Ovary (tissue), 9 donors: Measurements from ENCODE around the gene STK10. TPM values are rescaled to one million over a fixed set of nuclear protein-coding genes. Genes with fewer than 3 reads are reported as not detected.

Experiments
- DNase-seq, 5 donors: peaks; one replicate each; pipeline ENCODE4 v3.0.0-alpha.2; 2019 to 2020
- H3K27ac ChIP-seq, 2 donors: fragments of 200-600 bp; one replicate each; pipeline versions ENCODE4 v1.5.1 to v1.8.0; 2019 to 2022
- H3K27me3 ChIP-seq: fragments of 200-600 bp; one replicate; pipeline ENCODE4 v1.8.0; 2022
- H3K36me3 ChIP-seq: fragments of 200-600 bp; sonication (generic); one replicate; pipeline ENCODE4 v1.5.1; 2019
- H3K4me1 ChIP-seq: one replicate; pipeline ENCODE4 v1.8.1; 2013; ENCODE audit warnings: mild to moderate bottlenecking, moderate library complexity; ENCODE audit not compliant: insufficient read depth
- H3K4me3 ChIP-seq: fragments of 200-600 bp; sonication (generic); one replicate; pipeline ENCODE4 v1.5.1; 2017
- H3K9me3 ChIP-seq, 2 donors: fragments of 200-600 bp in 1 of 2; sonication (generic) in 1 of 2; one replicate each; pipeline versions ENCODE4 v1.5.1 to v1.8.1; 2013 to 2019; ENCODE audit warnings: mild to moderate bottlenecking in 1 of 2, moderate library complexity in 1 of 2
- CTCF ChIP-seq, 3 donors: fragments of 450-650 bp in 2 of 3; fragments of 200-600 bp in 1 of 3; IDR thresholded peaks; one replicate each; pipeline versions ENCODE4 v1.5.1 to v1.8.0; 2016 to 2022; ENCODE audit warnings: antibody characterized with exemption in 3 of 3, mild to moderate bottlenecking in 1 of 3
- EP300 ChIP-seq: sonication (generic); formaldehyde crosslinking; IDR thresholded peaks from one replicate; pipeline ENCODE4 v1.6.1; 2017; ENCODE audit warnings: antibody characterized with exemption
- POLR2A ChIP-seq: fragments of 450-650 bp; IDR thresholded peaks from one replicate; pipeline ENCODE4 v1.6.1; 2017; ENCODE audit warnings: antibody characterized with exemption, mild to moderate bottlenecking, moderate library complexity
- WGBS, 3 donors: extraction: QIAGEN DNeasy Blood & Tissue Kit in 1 of 3; methylation state at CpG; one replicate each; pipeline versions ENCODE4 v1.1.5 to v1.1.7; 2013 to 2017; 5-methylcytosine and 5-hydroxymethylcytosine counted together
- intact Hi-C, 4 donors: fragments of 100-400 bp; cut with DNase I; formaldehyde crosslinking; loops; one replicate each; pipeline versions ENCODE4 v1.11.0 to v1.15.1; 2022 to 2023
- polyA plus RNA-seq, 2 donors: library from polyadenylated mRNA; stranded (reverse); fragments of 200-250 nt in 1 of 2; fragments of 350-450 nt in 1 of 2; fragmentation: Illumina TruSeq in 1 of 2; extraction: RNeasy Lipid Tissue Mini Kit (QIAGEN cat#74804) in 1 of 2; gene quantifications; one replicate each; pipeline ENCODE4 v1.2.3, GENCODE V29; 2013 to 2014
- total RNA-seq, 7 donors: library from RNA; depleted of rRNA in 2 of 7; stranded (reverse); fragments of >200 nt in 2 of 7; fragmentation: NEBNext Ultra II Directional in 3 of 7; extraction: Animal tissue kit (Norgen Biotek cat#: 25700) in 3 of 7; gene quantifications; one replicate each; pipeline versions ENCODE4 v1.1.0 to v1.2.4, GENCODE V29; 2016 to 2023
- donor health status: DM: no; HTN: no; CAD: no; lungs with moderate emphysema.
- donor health status: DM: no; HTN: no; CAD: no.
- donor health status: Bipolar disorder and iron deficiency.
- donor health status: DM: yes; HTN: yes; CAD: no.
- donor health status: DM: no; HTN: no; CAD: no.
- donor health status: DM: yes; HTN: yes; CAD: no.

Gene STK10
- total and polyA plus RNA-seq, 9 donors: 5.4 to 15.5 (median 10.0) TPM

GRCh38 chr5:172054611-172055153, 133.3 kb downstream of the STK10 start:
- no peak overlapping the region for H3K4me3 ChIP-seq
- H3K4me1 ChIP-seq: no peaks in the 10 kb centered on the region
- H3K27ac ChIP-seq: no peak overlapping the region
- WGBS, 3 donors: 84 to 87% (median 85%) methylated on average over 11 of the region's 11 CpGs
- DNase-seq: no peak
- intact Hi-C loops: no loop called here
- H3K9me3 ChIP-seq: no peaks in the 10 kb centered on the region
- no peaks in the 10 kb centered on the region for H3K27me3 ChIP-seq
- H3K36me3 ChIP-seq: no peaks in the 10 kb centered on the region
- no peak for TF ChIP-seq CTCF (IDR thresholded peaks at IDR 0.05)
- no peak for TF ChIP-seq POLR2A
- TF ChIP-seq EP300: no peak

- no peak overlapping the region for H3K4me3 ChIP-seq
- no peaks in the 10 kb centered on the region for H3K4me1 ChIP-seq
- no peak overlapping the region for H3K27ac ChIP-seq
- H3K36me3 ChIP-seq: no peaks in the 10 kb centered on the region
- H3K27me3 ChIP-seq: no peaks in the 10 kb centered on the region
- H3K9me3 ChIP-seq: no peaks in the 10 kb centered on the region
- WGBS, 3 donors: 62 to 70% (median 65%) methylated on average over 19 of the region's 19 CpGs
- DNase-seq: peak in 4 of 5 donors; percentile 13 to 65 (median 32)
- TF ChIP-seq POLR2A (no peak), EP300 (no peak), CTCF (IDR thresholded peaks at IDR 0.05) (no peak)
- intact Hi-C loops: no loop called here
Observed at GRCh38 chr5:172052450-172053236, 135.4 kb downstream of the STK10 start.

- Histone ChIP-seq H3K27ac (no peak overlapping the region), H3K4me3 (no peak overlapping the region), H3K9me3 (no peaks in the 10 kb centered on the region), H3K4me1 (peaks cover 4% of the 10 kb centered on the region), H3K36me3 (no peaks in the 10 kb centered on the region), H3K27me3 (no peaks in the 10 kb centered on the region)
- intact Hi-C loops: no loop called here
- 67 to 76% (median 74%) methylated on average over 16 of the region's 16 CpGs for WGBS, 3 donors
- DNase-seq: no peak
- no peak for TF ChIP-seq CTCF (IDR thresholded peaks at IDR 0.05)
- no peak for TF ChIP-seq EP300
- no peak for TF ChIP-seq POLR2A
Observed at GRCh38 chr5:172051643-172052339, 136.2 kb downstream of the STK10 start.

- no peak overlapping the region for H3K4me3 ChIP-seq
- intact Hi-C loops: no loop called here
- no peaks in the 10 kb centered on the region for H3K36me3 ChIP-seq
- no peaks in the 10 kb centered on the region for H3K27me3 ChIP-seq
- WGBS, 3 donors: 80 to 90% (median 88%) methylated on average over 4 of the region's 4 CpGs
- no peak for DNase-seq
- H3K9me3 ChIP-seq: no peaks in the 10 kb centered on the region
- TF ChIP-seq CTCF (IDR thresholded peaks at IDR 0.05) (no peak), EP300 (no peak), POLR2A (no peak)
- H3K27ac ChIP-seq: no peak overlapping the region
- H3K4me1 ChIP-seq: peaks cover 4% of the 10 kb centered on the region
Observed at GRCh38 chr5:172050080-172050479, 137.9 kb downstream of the STK10 start.
